CD14-positive monocyte (primary cell): ENCODE results near the gene COL15A1. TPM values are rescaled to one million over a fixed set of nuclear protein-coding genes. Genes with fewer than 3 reads are reported as not detected.

Experiments used
- DNase-seq, 3 donors: peaks; one replicate each; pipeline ENCODE4 v3.0.0-alpha.2; 2011 to 2022
- H2AFZ ChIP-seq: 2 replicates; pipeline ENCODE4 v1.6.0; 2012; ENCODE audit warnings: mild to moderate bottlenecking, low read depth, low read length, inconsistent platforms; ENCODE audit not compliant: insufficient read depth, poor library complexity, severe bottlenecking
- H3K27ac ChIP-seq, 2 donors: 1 replicate in 1 of 2; 2 replicates in 1 of 2; pipeline ENCODE4 v1.5.1; 2012 to 2013; ENCODE audit warnings: low read length in 2 of 2, control low read depth in 1 of 2, inconsistent platforms in 1 of 2, low read depth in 1 of 2, mild to moderate bottlenecking in 1 of 2
- H3K27me3 ChIP-seq, 2 donors: one replicate each; pipeline versions ENCODE4 v1.6.0 to v1.6.1; 2011 to 2013; ENCODE audit warnings: low read length in 2 of 2; ENCODE audit not compliant: control insufficient read depth in 2 of 2, insufficient read depth in 2 of 2
- H3K36me3 ChIP-seq, 2 donors: replicated peaks in 1 of 2; 1 replicate in 1 of 2; 2 replicates in 1 of 2; pipeline versions ENCODE4 v1.5.1 to v1.6.1; 2012 to 2013; ENCODE audit warnings: low read length in 2 of 2, control low read depth in 1 of 2, inconsistent platforms in 1 of 2, mild to moderate bottlenecking in 1 of 2; ENCODE audit not compliant: insufficient read depth in 2 of 2, control insufficient read depth in 1 of 2
- H3K4me1 ChIP-seq, 2 donors: 1 replicate in 1 of 2; 2 replicates in 1 of 2; pipeline versions ENCODE4 v1.5.1 to v1.6.1; 2012 to 2013; ENCODE audit warnings: low read length in 2 of 2, control low read depth in 1 of 2, inconsistent platforms in 1 of 2, mild to moderate bottlenecking in 1 of 2, moderate library complexity in 1 of 2; ENCODE audit not compliant: insufficient read depth in 2 of 2, control insufficient read depth in 1 of 2
- H3K4me2 ChIP-seq: replicated peaks from 2 replicates; pipeline ENCODE3; 2012; ENCODE audit warnings: low read length, moderate library complexity, mild to moderate bottlenecking; ENCODE audit not compliant: poor library complexity, severe bottlenecking; ENCODE audit errors: extremely low read depth
- H3K4me3 ChIP-seq, 3 experiments: fragments of 200-600 bp in 1 of 3; sonication (generic) in 1 of 3; replicated peaks in 1 of 3; 1 replicate in 2 of 3; 2 replicates in 1 of 3; pipeline ENCODE4 v1.5.1; 2011 to 2013; ENCODE audit warnings: low read length in 3 of 3, mild to moderate bottlenecking in 3 of 3, control low read depth in 2 of 3, low read depth in 2 of 3, inconsistent platforms in 1 of 3, moderate library complexity in 1 of 3
- H3K79me2 ChIP-seq: 2 replicates; pipeline ENCODE4 v1.6.0; 2012; ENCODE audit warnings: mild to moderate bottlenecking, control low read depth, inconsistent platforms, low read length, moderate library complexity; ENCODE audit not compliant: insufficient read depth
- H3K9ac ChIP-seq: 2 replicates; pipeline ENCODE4 v1.6.0; 2017; ENCODE audit warnings: low read length, mild to moderate bottlenecking; ENCODE audit not compliant: insufficient read depth, poor library complexity, severe bottlenecking
- H3K9me3 ChIP-seq, 2 donors: replicated peaks in 1 of 2; 1 replicate in 1 of 2; 2 replicates in 1 of 2; pipeline versions ENCODE4 v1.5.1 to v1.6.1; 2012 to 2013; ENCODE audit warnings: low read length in 2 of 2, control low read depth in 1 of 2; ENCODE audit not compliant: control insufficient read depth in 1 of 2, insufficient read depth in 1 of 2
- H4K20me1 ChIP-seq: 2 replicates; pipeline ENCODE4 v1.6.0; 2012; ENCODE audit warnings: mild to moderate bottlenecking, low read length, control low read depth, moderate library complexity; ENCODE audit not compliant: insufficient read depth
- H3K27ac Mint-ChIP-seq, 7 donors: one replicate each; pipeline ENCODE4 v1.8.0; 2020; ENCODE audit warnings: mild to moderate bottlenecking in 7 of 7, mixed read lengths in 7 of 7, moderate library complexity in 6 of 7, inconsistent platforms in 2 of 7
- H3K27me3 Mint-ChIP-seq, 3 donors: one replicate each; pipeline ENCODE4 v1.8.0; 2021 to 2022; ENCODE audit warnings: low read depth in 3 of 3, mild to moderate bottlenecking in 3 of 3, mixed read lengths in 3 of 3, moderate library complexity in 3 of 3, inconsistent platforms in 1 of 3
- H3K36me3 Mint-ChIP-seq, 2 donors: one replicate each; pipeline ENCODE4 v1.8.0; 2020; ENCODE audit warnings: mixed read lengths in 2 of 2, inconsistent platforms in 1 of 2, mild to moderate bottlenecking in 1 of 2
- H3K4me1 Mint-ChIP-seq: one replicate; pipeline ENCODE4 v1.8.0; 2020; ENCODE audit warnings: mild to moderate bottlenecking, mixed read lengths
- H3K4me3 Mint-ChIP-seq, 2 donors: one replicate each; pipeline ENCODE4 v1.8.0; 2020; ENCODE audit warnings: mild to moderate bottlenecking in 2 of 2, mixed read lengths in 2 of 2, moderate library complexity in 1 of 2
- H3K9me3 Mint-ChIP-seq, 7 donors: one replicate each; pipeline ENCODE4 v1.8.0; 2020 to 2022; ENCODE audit warnings: mixed read lengths in 7 of 7, mild to moderate bottlenecking in 6 of 7, moderate library complexity in 6 of 7, inconsistent platforms in 2 of 7
- CTCF ChIP-seq: fragments of 200-600 bp; IDR thresholded peaks from one replicate; pipeline ENCODE4 v1.8.0; 2022; ENCODE audit warnings: antibody characterized with exemption, mild to moderate bottlenecking
- WGBS: methylation state at CpG from one replicate; pipeline ENCODE4 v1.1.5; 2013; ENCODE audit warnings: missing lambda C conversion rate; ENCODE audit not compliant: insufficient coverage; 5-methylcytosine and 5-hydroxymethylcytosine counted together
- intact Hi-C, 2 donors: fragments of 100-400 bp; cut with micrococcal nuclease; formaldehyde crosslinking; loops; one replicate each; pipeline versions ENCODE4 v1.15.0 to v1.15.1; 2023
- polyA plus RNA-seq, 3 donors: library from polyadenylated mRNA; depleted of rRNA in 1 of 3; unstranded in 2 of 3; stranded (reverse) in 1 of 3; fragments of 300-500 nt in 2 of 3; fragments of >200 nt in 1 of 3; fragmentation: Illumina TruSeq in 2 of 3; gene quantifications; 1 replicate in 2 of 3; 2 replicates in 1 of 3; pipeline ENCODE4 v1.2.3, GENCODE V29; 2012 to 2021

The COL15A1 gene
- polyA plus RNA-seq, 3 donors, result 0.03 to 0.14 (median 0.11) TPM

DNA sequence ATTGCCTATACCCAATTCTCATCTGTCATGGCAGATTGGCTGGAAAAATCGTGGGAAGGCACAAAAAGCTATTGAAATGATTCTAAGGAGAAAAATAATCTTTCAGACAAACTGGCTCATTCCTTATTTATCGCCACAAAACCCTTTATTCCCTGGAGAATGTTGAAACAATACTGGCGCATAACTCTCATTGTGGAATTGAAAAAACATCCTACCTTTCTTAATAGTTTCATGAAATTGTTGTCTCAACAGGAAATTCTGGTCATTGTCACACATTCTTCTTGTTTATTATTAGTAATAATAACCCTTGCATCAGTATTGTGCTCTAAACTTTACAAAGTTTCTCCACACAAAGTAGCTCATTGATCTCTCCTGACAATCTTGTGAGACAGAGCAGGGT, 48.9 kb upstream of the COL15A1 start:
- Histone ChIP-seq H3K9ac (no peak overlapping the region), H3K79me2 (no peaks in the 10 kb centered on the region), H3K27me3 (no peaks in the 10 kb centered on the region), H3K36me3 (no peaks in the 10 kb centered on the region), H3K4me3 (no peak overlapping the region), H4K20me1 (no peaks in the 10 kb centered on the region), H3K27ac (no peak overlapping the region), H3K9me3 (no peaks in the 10 kb centered on the region), H3K4me2 (no peak overlapping the region), H2AFZ (no peak overlapping the region), H3K4me1 (peaks cover 10 to 12% of the 10 kb centered on the region in 2 donors)
- H3K27ac Mint-ChIP-seq, result no peak overlapping the region
- peaks cover 23% of the 10 kb centered on the region for H3K4me1 Mint-ChIP-seq
- H3K36me3 Mint-ChIP-seq, result no peaks in the 10 kb centered on the region
- peaks cover 0 to 9% (median 0%) of the 10 kb centered on the region in 3 donors for H3K27me3 Mint-ChIP-seq
- no peak for TF ChIP-seq CTCF
- DNase-seq, result no peak
- H3K9me3 Mint-ChIP-seq, result peaks cover 0 to 11% (median 3%) of the 10 kb centered on the region in 7 donors
- no CpG with 5 or more reads among the region's 3 CpGs for WGBS
- intact Hi-C loops, result no loop called here
- H3K4me3 Mint-ChIP-seq, result no peak overlapping the region

GRCh38 chr9:98896632-98897031, 47.1 kb upstream of the COL15A1 start:
- H3K27me3 Mint-ChIP-seq, result peaks cover 0 to 9% (median 0%) of the 10 kb centered on the region in 3 donors
- Histone ChIP-seq H3K9ac (no peak overlapping the region), H3K27me3 (no peaks in the 10 kb centered on the region), H3K4me3 (no peak overlapping the region), H3K27ac (no peak overlapping the region), H2AFZ (peak overlapping the region; percentile 8), H3K36me3 (no peaks in the 10 kb centered on the region), H3K4me1 (peaks cover 11 to 17% of the 10 kb centered on the region in 2 donors), H4K20me1 (no peaks in the 10 kb centered on the region), H3K4me2 (no peak overlapping the region), H3K79me2 (no peaks in the 10 kb centered on the region), H3K9me3 (no peaks in the 10 kb centered on the region)
- no peak for TF ChIP-seq CTCF
- peaks cover 0 to 11% (median 3%) of the 10 kb centered on the region in 7 donors for H3K9me3 Mint-ChIP-seq
- no CpG with 5 or more reads among the region's 2 CpGs for WGBS
- peak in 1 of 3 donors; percentile 2 for DNase-seq
- H3K27ac Mint-ChIP-seq, result no peak overlapping the region
- H3K4me1 Mint-ChIP-seq, result peaks cover 29% of the 10 kb centered on the region
- intact Hi-C loops, result loop anchor here in 1 of 2 donors (2.0 kb wide), 1 partner anchor 28 kb away; no protein-coding TSS in a partner anchor
- no peak overlapping the region for H3K4me3 Mint-ChIP-seq
- H3K36me3 Mint-ChIP-seq, result no peaks in the 10 kb centered on the region
